LNCaP clone FGC (cell line): ENCODE results near the gene BCOR.

ENCODE experiments used
- DNase-seq: peaks from one replicate; pipeline ENCODE4 v3.0.0-alpha.2; 2011; ENCODE audit warnings: low read depth
- H3K4me3 ChIP-seq: 2 replicates; pipeline ENCODE4 v1.5.1; 2011; ENCODE audit warnings: mild to moderate bottlenecking, low read depth, low read length, control low read depth
- CTCF ChIP-seq: IDR thresholded peaks from 2 replicates; pipeline ENCODE4 v1.5.1; 2012; ENCODE audit warnings: mild to moderate bottlenecking; ENCODE audit not compliant: control insufficient read depth, insufficient read depth; ENCODE audit errors: extremely low read depth

The BCOR gene

DNA sequence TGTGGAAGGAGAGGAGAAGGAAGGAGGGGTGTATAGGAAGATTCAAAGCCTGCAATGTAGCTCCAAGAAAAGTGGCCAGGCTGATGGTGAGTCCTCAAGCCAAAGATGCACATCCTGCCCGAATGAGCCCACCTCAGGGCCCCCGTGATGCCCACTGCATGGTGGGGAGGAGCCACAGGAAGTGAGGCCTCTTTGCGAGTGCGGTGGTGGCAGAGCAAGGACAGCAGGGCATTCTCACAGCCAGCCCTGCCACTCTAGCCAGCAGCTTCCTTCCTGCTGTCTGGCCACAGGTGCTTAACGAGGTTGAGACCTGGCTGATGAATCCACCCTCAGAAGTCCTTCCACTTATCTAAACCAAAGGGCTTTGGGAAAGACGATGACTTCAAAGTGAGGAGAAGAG lies 55.8 kb downstream of the BCOR start:
- no peak overlapping the region for H3K4me3 ChIP-seq
- no peak for TF ChIP-seq CTCF
- DNase-seq, result no peak

GRCh38 chrX:40040686-40041461 lies 56.9 kb downstream of the BCOR start:
- TF ChIP-seq CTCF, result no peak
- DNase-seq, result no peak
- no peak overlapping the region for H3K4me3 ChIP-seq

- H3K4me3 ChIP-seq, result no peak overlapping the region
- DNase-seq, result no peak
Measured at GRCh38 chrX:40039887-40040286, 57.9 kb downstream of the BCOR start.

GRCh38 chrX:40037367-40037766 lies 60.4 kb downstream of the BCOR start:
- TF ChIP-seq CTCF, result no peak
- DNase-seq, result no peak
- no peak overlapping the region for H3K4me3 ChIP-seq

More at GRCh38 chrX:40039887-40040286, 57.9 kb downstream of the BCOR start:
- TF ChIP-seq CTCF, result no peak

GRCh38 chrX:40035726-40036125 lies 62.0 kb downstream of the BCOR start:
- DNase-seq, result no peak
- TF ChIP-seq CTCF, result no peak

GRCh38 chrX:40031911-40032310 lies 65.8 kb downstream of the BCOR start:
- no peak overlapping the region for H3K4me3 ChIP-seq
- no peak for TF ChIP-seq CTCF
- DNase-seq, result no peak

More at GRCh38 chrX:40035726-40036125, 62.0 kb downstream of the BCOR start:
- no peak overlapping the region for H3K4me3 ChIP-seq

DNA sequence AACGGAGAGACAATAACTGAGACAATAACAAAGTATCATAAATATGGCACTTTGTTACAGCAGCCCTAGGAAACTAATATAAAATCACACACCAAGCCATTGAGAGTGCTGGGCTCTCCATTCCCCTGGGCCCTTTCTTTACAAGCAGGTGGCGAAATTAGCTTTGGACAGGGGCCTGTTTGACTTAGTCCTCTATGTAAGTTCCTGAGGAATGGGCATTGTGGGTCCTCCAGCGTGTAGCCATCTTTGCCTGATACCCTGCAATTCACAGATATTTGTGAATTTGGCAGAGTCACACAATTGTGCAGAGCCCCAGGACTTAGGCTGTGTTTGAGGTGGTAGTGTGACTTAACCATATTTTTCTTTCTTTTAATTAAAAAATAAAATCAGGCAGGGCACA lies 67.6 kb downstream of the BCOR start:
- no peak overlapping the region for H3K4me3 ChIP-seq
- DNase-seq, result no peak
- TF ChIP-seq CTCF, result no peak
